Fibroblast of mammary gland (primary cell): ENCODE results near the gene P2RY8.
"Not testable (repeated sequence)": the region's sequence is repeated elsewhere in the genome, so short reads cannot be mapped to it uniquely, and the experiment has no call there.

Source experiments
- DNase-seq: peaks from one replicate; pipeline ENCODE4 v3.0.0-alpha.2; 2010; ENCODE audit warnings: low read depth
- H3K4me3 ChIP-seq: 2 replicates; pipeline ENCODE4 v1.5.1; 2011; ENCODE audit warnings: low read depth, mild to moderate bottlenecking, low read length, moderate library complexity; ENCODE audit not compliant: control insufficient read depth
- CTCF ChIP-seq: conservative IDR thresholded peaks from 2 replicates; pipeline ENCODE4 v1.5.1; 2011; ENCODE audit warnings: low read depth, low read length, inconsistent platforms; ENCODE audit not compliant: control insufficient read depth, insufficient read depth

P2RY8 gene

GRCh38 chrX:1450361-1451161 is 86.4 kb downstream of the P2RY8 start:
- no peak for TF ChIP-seq CTCF
- no peak overlapping the region for H3K4me3 ChIP-seq
- DNase-seq: no peak

- no peak overlapping the region for H3K4me3 ChIP-seq
- TF ChIP-seq CTCF: no peak
- DNase-seq: no peak
Measured at GRCh38 chrX:1449823-1450149, 87.2 kb downstream of the P2RY8 start.

- DNase-seq: no peak
- TF ChIP-seq CTCF: no peak
Measured at GRCh38 chrX:1449036-1449822, 87.8 kb downstream of the P2RY8 start.

DNA sequence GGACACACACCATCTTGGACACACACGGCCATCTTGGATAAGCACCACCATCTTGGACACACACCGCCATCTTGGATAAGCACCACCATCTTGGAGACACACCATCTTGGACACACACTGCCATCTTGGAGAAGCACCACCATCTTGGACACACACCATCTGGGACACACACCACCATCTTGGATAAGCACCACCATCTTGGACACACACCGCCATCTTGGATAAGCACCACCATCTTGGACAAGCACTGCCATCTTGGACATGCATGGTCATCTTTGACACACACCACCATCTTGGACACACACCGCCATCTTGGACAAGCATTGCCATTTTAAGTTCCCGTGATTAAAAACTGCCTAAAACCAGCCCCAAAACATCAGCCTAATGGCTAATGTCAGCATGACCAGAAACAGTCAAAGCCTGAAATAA is 88.4 kb downstream of the P2RY8 start:
- not testable (repeated sequence) for H3K4me3 ChIP-seq, DNase-seq

More at GRCh38 chrX:1449036-1449822, 87.8 kb downstream of the P2RY8 start:
- no peak overlapping the region for H3K4me3 ChIP-seq

- DNase-seq, H3K4me3 ChIP-seq: not testable (repeated sequence)
Measured at GRCh38 chrX:1447969-1448572, 88.9 kb downstream of the P2RY8 start.

DNA sequence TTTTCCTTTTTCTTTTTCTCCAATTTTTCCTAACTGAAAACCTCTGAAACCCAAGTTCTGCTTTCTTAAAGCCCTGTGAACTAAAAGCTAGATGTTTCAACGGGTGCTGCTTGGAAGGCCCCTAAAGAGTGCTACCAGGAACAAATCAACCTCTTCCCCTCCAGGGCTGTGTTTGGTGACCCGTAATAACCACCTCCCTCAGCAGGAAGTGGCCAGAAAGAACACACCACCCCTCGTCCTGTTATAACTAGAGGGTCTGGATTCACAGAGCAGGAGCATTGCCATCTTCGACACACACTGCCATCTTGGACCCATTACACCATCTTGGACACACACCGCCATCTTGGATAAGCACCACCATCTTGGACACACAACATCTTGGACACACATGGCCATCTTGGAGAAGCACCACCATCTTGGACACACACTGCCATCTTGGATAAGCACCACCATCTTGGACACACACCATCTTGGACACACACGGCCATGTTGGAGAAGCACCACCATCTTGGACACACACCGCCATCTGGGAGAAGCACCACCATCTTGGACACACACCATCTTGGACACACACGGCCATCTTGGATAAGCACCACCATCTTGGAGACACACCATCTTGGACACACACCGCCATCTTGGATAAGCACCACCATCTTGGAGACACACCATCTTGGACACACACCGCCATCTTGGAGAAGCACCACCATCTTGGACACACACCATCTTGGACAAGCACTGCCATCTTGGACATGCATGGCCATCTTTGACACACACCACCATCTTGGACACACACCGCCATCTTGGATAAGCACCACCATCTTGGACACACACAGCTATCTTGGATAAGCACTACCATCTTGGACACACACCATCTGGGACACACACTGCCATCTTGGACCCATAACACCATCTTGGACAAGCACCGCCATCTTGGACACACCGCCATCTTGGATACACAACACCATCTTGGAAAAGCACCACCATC is 89.7 kb downstream of the P2RY8 start:
- DNase-seq, H3K4me3 ChIP-seq: not testable (repeated sequence)

- no peak for DNase-seq
- TF ChIP-seq CTCF: no peak
- no peak overlapping the region for H3K4me3 ChIP-seq
Measured at GRCh38 chrX:1444561-1445500, 92.2 kb downstream of the P2RY8 start.
